Ovary (tissue), 3 donors: ENCODE measurements around the gene LBP.

Source experiments
- CTCF ChIP-seq, 3 donors: fragments of 450-650 bp in 2 of 3; fragments of 200-600 bp in 1 of 3; IDR thresholded peaks; one replicate each; pipeline versions ENCODE4 v1.5.1 to v1.8.0; 2016 to 2022; ENCODE audit warnings: antibody characterized with exemption in 3 of 3, mild to moderate bottlenecking in 1 of 3
- EP300 ChIP-seq: sonication (generic); formaldehyde crosslinking; IDR thresholded peaks from one replicate; pipeline ENCODE4 v1.6.1; 2017; ENCODE audit warnings: antibody characterized with exemption
- POLR2A ChIP-seq: fragments of 450-650 bp; IDR thresholded peaks from one replicate; pipeline ENCODE4 v1.6.1; 2017; ENCODE audit warnings: antibody characterized with exemption, mild to moderate bottlenecking, moderate library complexity
- donor health status: DM: no; HTN: no; CAD: no.

DNA sequence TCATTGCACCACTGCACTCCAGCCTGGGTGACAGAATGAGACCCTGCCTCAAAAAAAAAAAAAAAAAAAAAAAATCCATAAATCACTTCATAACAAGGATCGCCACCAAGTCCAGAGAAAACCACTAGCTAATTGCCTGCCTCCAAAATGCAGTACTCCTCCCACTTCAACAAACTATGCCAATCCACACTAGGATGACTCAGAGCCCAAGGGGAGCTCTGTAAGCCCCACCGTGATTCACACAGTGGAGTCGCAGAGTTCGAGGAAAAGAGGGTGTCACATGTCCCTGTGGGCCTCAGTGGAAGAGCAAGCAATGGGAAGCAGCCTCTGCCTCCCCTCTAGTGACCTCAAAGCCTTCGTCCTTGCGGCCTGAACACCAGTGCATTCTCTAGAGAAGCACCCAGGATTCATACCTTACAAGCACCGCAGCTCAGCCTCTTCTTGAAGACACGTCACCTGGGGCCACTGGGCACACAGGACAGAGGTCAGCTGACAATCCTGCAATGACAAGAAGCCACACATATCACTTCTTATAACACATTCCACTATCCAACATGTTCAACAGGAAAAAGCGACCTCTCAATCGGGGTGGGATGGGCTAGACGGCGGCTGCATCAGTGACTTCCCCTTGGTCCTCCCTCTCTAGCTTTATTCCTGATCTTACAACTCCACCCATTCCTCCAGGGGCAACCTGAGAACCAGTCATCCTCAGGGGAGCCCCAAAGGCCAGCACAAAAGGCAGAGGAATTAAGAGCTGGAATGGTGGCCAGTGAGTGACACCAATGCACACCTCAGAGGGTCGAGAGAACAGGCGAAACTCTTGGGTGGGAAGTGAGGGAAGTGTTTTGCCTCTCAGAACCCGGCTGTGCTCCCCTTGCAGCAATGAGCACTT, 80.0 kb downstream of the LBP start:
- no peak for TF ChIP-seq CTCF (IDR thresholded peaks at IDR 0.05)
- TF ChIP-seq EP300: no peak
- TF ChIP-seq POLR2A: no peak
